ENCODE results near the gene FBXW8. TPM values are rescaled to one million over a fixed set of nuclear protein-coding genes. Genes with fewer than 3 reads are reported as not detected.
A peak's percentile ranks its signal among the peaks of the same experiment; 100 is the strongest.

FBXW8 gene
- total and polyA plus RNA-seq, 2 donors (not counting 1 experiment from before 2014, with no cell fraction given) = 11.7 to 20.9 TPM

- peaks cover 45% of the 10 kb centered on the region for H3K27me3 ChIP-seq (ENCODE audit: control insufficient read depth, insufficient read depth, low read length)
- no peaks in the 10 kb centered on the region for H3K36me3 ChIP-seq (ENCODE audit: control insufficient read depth, insufficient read depth, low read length)
- H3K4me1 ChIP-seq (ENCODE audit: control insufficient read depth, extremely low read depth, insufficient read depth, low read length) = no peaks in the 10 kb centered on the region
- H2AFZ ChIP-seq (ENCODE audit: low read length) = no peak overlapping the region
- no peak overlapping the region for H3K4me2 ChIP-seq (ENCODE audit: extremely low read depth, insufficient read depth, low read length)
- no peak overlapping the region for H3K9ac ChIP-seq (ENCODE audit: insufficient read depth, low read length)
- no peaks in the 10 kb centered on the region for H3K79me2 ChIP-seq (ENCODE audit: control insufficient read depth, insufficient read depth, low read length)
- H3K9me3 ChIP-seq (ENCODE audit: control insufficient read depth, insufficient read depth, low read depth, low read length) = no peaks in the 10 kb centered on the region
- H3K4me3 ChIP-seq (replicated peaks in 1 of 4; ENCODE audit: control extremely low read depth in 1 of 4, insufficient read depth in 1 of 4, low read depth in 3 of 4, low read length in 4 of 4) = no peak overlapping the region
- peak; percentile 39 to 53 for DNase-seq (ENCODE audit: low read depth in 2 of 2)
- H3K27ac ChIP-seq (ENCODE audit: insufficient read depth, low read length) = no peak overlapping the region
- no peaks in the 10 kb centered on the region for H4K20me1 ChIP-seq (ENCODE audit: control insufficient read depth, extremely low read depth, insufficient read depth, low read length)
- TF ChIP-seq EZH2 (IDR thresholded peaks at IDR 0.05; ENCODE audit: low read length, missing control alignments) (no peak), CTCF (conservative IDR thresholded peaks at IDR 0.05 in 1 of 2, IDR thresholded peaks at IDR 0.05 in 1 of 2; ENCODE audit: low read depth in 1 of 2, low read length in 2 of 2) (peak; percentile 25 to 30)
Observed at GRCh38 chr12:116882742-116883141, 28.0 kb upstream of the FBXW8 start.

DNA sequence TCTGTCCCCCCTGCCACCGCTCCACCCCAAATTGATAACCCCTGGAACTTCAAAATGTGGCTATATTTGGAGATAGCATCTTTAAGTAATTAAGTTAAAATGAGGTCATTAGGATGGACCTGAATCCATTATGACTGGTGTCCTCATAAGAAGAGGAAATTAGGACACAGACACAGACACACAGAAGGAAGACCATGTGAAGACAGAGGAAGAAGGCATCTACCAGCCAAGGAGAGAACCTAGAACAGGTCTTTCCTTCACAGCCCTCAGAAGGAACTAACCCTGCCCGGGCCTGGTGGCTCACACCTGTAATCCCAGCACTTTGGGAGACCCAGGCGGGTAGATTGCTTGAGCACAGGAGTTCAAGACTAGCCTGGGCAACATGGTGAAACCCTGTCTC, 25.9 kb upstream of the FBXW8 start:
- H3K27me3 ChIP-seq (ENCODE audit: control insufficient read depth, insufficient read depth, low read length) = peaks cover 29% of the 10 kb centered on the region
- DNase-seq (ENCODE audit: low read depth in 2 of 2) = no peak
- TF ChIP-seq EZH2 (IDR thresholded peaks at IDR 0.05; ENCODE audit: low read length, missing control alignments) (no peak), CTCF (conservative IDR thresholded peaks at IDR 0.05 in 1 of 2, IDR thresholded peaks at IDR 0.05 in 1 of 2; ENCODE audit: low read depth in 1 of 2, low read length in 2 of 2) (no peak)
- no peak overlapping the region for H3K4me2 ChIP-seq (ENCODE audit: extremely low read depth, insufficient read depth, low read length)
- no peaks in the 10 kb centered on the region for H3K79me2 ChIP-seq (ENCODE audit: control insufficient read depth, insufficient read depth, low read length)
- no peak overlapping the region for H3K4me3 ChIP-seq (replicated peaks in 1 of 4; ENCODE audit: control extremely low read depth in 1 of 4, insufficient read depth in 1 of 4, low read depth in 3 of 4, low read length in 4 of 4)
- no peaks in the 10 kb centered on the region for H3K9me3 ChIP-seq (ENCODE audit: control insufficient read depth, insufficient read depth, low read depth, low read length)
- no peaks in the 10 kb centered on the region for H3K36me3 ChIP-seq (ENCODE audit: control insufficient read depth, insufficient read depth, low read length)
- no peak overlapping the region for H3K9ac ChIP-seq (ENCODE audit: insufficient read depth, low read length)
- H4K20me1 ChIP-seq (ENCODE audit: control insufficient read depth, extremely low read depth, insufficient read depth, low read length) = no peaks in the 10 kb centered on the region
- H2AFZ ChIP-seq (ENCODE audit: low read length) = no peak overlapping the region
- no peak overlapping the region for H3K27ac ChIP-seq (ENCODE audit: insufficient read depth, low read length)
- H3K4me1 ChIP-seq (ENCODE audit: control insufficient read depth, extremely low read depth, insufficient read depth, low read length) = no peaks in the 10 kb centered on the region

- no peaks in the 10 kb centered on the region for H3K79me2 ChIP-seq (ENCODE audit: control insufficient read depth, insufficient read depth, low read length)
- H3K36me3 ChIP-seq (ENCODE audit: control insufficient read depth, insufficient read depth, low read length) = no peaks in the 10 kb centered on the region
- no peaks in the 10 kb centered on the region for H3K9me3 ChIP-seq (ENCODE audit: control insufficient read depth, insufficient read depth, low read depth, low read length)
- H3K9ac ChIP-seq (ENCODE audit: insufficient read depth, low read length) = no peak overlapping the region
- H3K27ac ChIP-seq (ENCODE audit: insufficient read depth, low read length) = no peak overlapping the region
- DNase-seq (ENCODE audit: low read depth in 2 of 2) = no peak
- no peak overlapping the region for H3K4me2 ChIP-seq (ENCODE audit: extremely low read depth, insufficient read depth, low read length)
- peaks cover 22% of the 10 kb centered on the region for H3K27me3 ChIP-seq (ENCODE audit: control insufficient read depth, insufficient read depth, low read length)
- H4K20me1 ChIP-seq (ENCODE audit: control insufficient read depth, extremely low read depth, insufficient read depth, low read length) = no peaks in the 10 kb centered on the region
- TF ChIP-seq EZH2 (IDR thresholded peaks at IDR 0.05; ENCODE audit: low read length, missing control alignments) (no peak), CTCF (conservative IDR thresholded peaks at IDR 0.05 in 1 of 2, IDR thresholded peaks at IDR 0.05 in 1 of 2; ENCODE audit: low read depth in 1 of 2, low read length in 2 of 2) (no peak)
- no peak overlapping the region for H3K4me3 ChIP-seq (replicated peaks in 1 of 4; ENCODE audit: control extremely low read depth in 1 of 4, insufficient read depth in 1 of 4, low read depth in 3 of 4, low read length in 4 of 4)
- H2AFZ ChIP-seq (ENCODE audit: low read length) = no peak overlapping the region
- H3K4me1 ChIP-seq (ENCODE audit: control insufficient read depth, extremely low read depth, insufficient read depth, low read length) = no peaks in the 10 kb centered on the region
Observed at GRCh38 chr12:116885491-116885890, 25.3 kb upstream of the FBXW8 start.
